ENCODE results near the gene KCNT2. TPM values are rescaled to one million over a fixed set of nuclear protein-coding genes. Genes with fewer than 3 reads are reported as not detected.
A peak's percentile ranks its signal among the peaks of the same experiment; 100 is the strongest.

Gene KCNT2
- total and polyA plus RNA-seq, 4 donors: 11.2 to 43.1 (median 23.3) TPM

- WGBS (ENCODE audit: insufficient coverage): no CpG with 5 or more reads among the region's 1 CpG
- DNase-seq (ENCODE audit: low read depth in 4 of 6, low spot score in 6 of 6): no peak
- Histone ChIP-seq H3K4me3 (ENCODE audit: low read depth, low read length) (no peak overlapping the region), H3K9me3 (ENCODE audit: control insufficient read depth, insufficient read depth, low read length) (peaks cover 1% of the 10 kb centered on the region), H3K27ac (ENCODE audit: low read depth, low read length) (no peak overlapping the region), H3K36me3 (ENCODE audit: control insufficient read depth, insufficient read depth, low read length) (no peaks in the 10 kb centered on the region), H3K4me1 (ENCODE audit: control insufficient read depth, insufficient read depth, low read length) (no peaks in the 10 kb centered on the region), H3K27me3 (ENCODE audit: control insufficient read depth, insufficient read depth, low read length) (no peaks in the 10 kb centered on the region)
Measured at GRCh38 chr1:196415978-196416377, 192.3 kb downstream of the KCNT2 start.

GRCh38 chr1:196412326-196412725, 195.9 kb downstream of the KCNT2 start:
- H3K36me3 ChIP-seq (ENCODE audit: control insufficient read depth, insufficient read depth, low read length): no peaks in the 10 kb centered on the region
- DNase-seq (ENCODE audit: low read depth in 4 of 6, low spot score in 6 of 6): no peak
- H3K27me3 ChIP-seq (ENCODE audit: control insufficient read depth, insufficient read depth, low read length): no peaks in the 10 kb centered on the region
- H3K27ac ChIP-seq (ENCODE audit: low read depth, low read length): no peak overlapping the region
- no peak overlapping the region for H3K4me3 ChIP-seq (ENCODE audit: low read depth, low read length)
- no CpG with 5 or more reads among the region's 2 CpGs for WGBS (ENCODE audit: insufficient coverage)
- H3K9me3 ChIP-seq (ENCODE audit: control insufficient read depth, insufficient read depth, low read length): peaks cover 1% of the 10 kb centered on the region
- no peaks in the 10 kb centered on the region for H3K4me1 ChIP-seq (ENCODE audit: control insufficient read depth, insufficient read depth, low read length)

- Histone ChIP-seq H3K4me3 (ENCODE audit: low read depth, low read length) (no peak overlapping the region), H3K9me3 (ENCODE audit: control insufficient read depth, insufficient read depth, low read length) (peaks cover 1% of the 10 kb centered on the region), H3K27me3 (ENCODE audit: control insufficient read depth, insufficient read depth, low read length) (no peaks in the 10 kb centered on the region), H3K4me1 (ENCODE audit: control insufficient read depth, insufficient read depth, low read length) (no peaks in the 10 kb centered on the region), H3K27ac (ENCODE audit: low read depth, low read length) (no peak overlapping the region), H3K36me3 (ENCODE audit: control insufficient read depth, insufficient read depth, low read length) (no peaks in the 10 kb centered on the region)
- DNase-seq (ENCODE audit: low read depth in 4 of 6, low spot score in 6 of 6): no peak
Measured at GRCh38 chr1:196410768-196411167, 197.5 kb downstream of the KCNT2 start.

- H3K4me1 ChIP-seq (ENCODE audit: control insufficient read depth, insufficient read depth, low read length): no peaks in the 10 kb centered on the region
- H3K36me3 ChIP-seq (ENCODE audit: control insufficient read depth, insufficient read depth, low read length): no peaks in the 10 kb centered on the region
- DNase-seq (ENCODE audit: low read depth in 4 of 6, low spot score in 6 of 6): no peak
- H3K9me3 ChIP-seq (ENCODE audit: control insufficient read depth, insufficient read depth, low read length): peaks cover 1% of the 10 kb centered on the region
- no peak overlapping the region for H3K4me3 ChIP-seq (ENCODE audit: low read depth, low read length)
- WGBS (ENCODE audit: insufficient coverage): no CpG with 5 or more reads among the region's 2 CpGs
- no peaks in the 10 kb centered on the region for H3K27me3 ChIP-seq (ENCODE audit: control insufficient read depth, insufficient read depth, low read length)
- no peak overlapping the region for H3K27ac ChIP-seq (ENCODE audit: low read depth, low read length)
Measured at GRCh38 chr1:196409586-196409985, 198.7 kb downstream of the KCNT2 start.

GRCh38 chr1:196407358-196408051, 200.7 kb downstream of the KCNT2 start:
- Histone ChIP-seq H3K36me3 (ENCODE audit: control insufficient read depth, insufficient read depth, low read length) (no peaks in the 10 kb centered on the region), H3K4me3 (ENCODE audit: low read depth, low read length) (no peak overlapping the region), H3K9me3 (ENCODE audit: control insufficient read depth, insufficient read depth, low read length) (peaks cover 1% of the 10 kb centered on the region), H3K27me3 (ENCODE audit: control insufficient read depth, insufficient read depth, low read length) (no peaks in the 10 kb centered on the region), H3K27ac (ENCODE audit: low read depth, low read length) (no peak overlapping the region), H3K4me1 (ENCODE audit: control insufficient read depth, insufficient read depth, low read length) (no peaks in the 10 kb centered on the region)
- WGBS (ENCODE audit: insufficient coverage): no CpG with 5 or more reads among the region's 2 CpGs
- peak in 1 of 6 donors; percentile 57 for DNase-seq (ENCODE audit: low read depth in 4 of 6, low spot score in 6 of 6)

- Histone ChIP-seq H3K36me3 (ENCODE audit: control insufficient read depth, insufficient read depth, low read length) (no peaks in the 10 kb centered on the region), H3K4me3 (ENCODE audit: low read depth, low read length) (no peak overlapping the region), H3K27ac (ENCODE audit: low read depth, low read length) (peak overlapping the region; percentile 55), H3K27me3 (ENCODE audit: control insufficient read depth, insufficient read depth, low read length) (no peaks in the 10 kb centered on the region), H3K9me3 (ENCODE audit: control insufficient read depth, insufficient read depth, low read length) (no peaks in the 10 kb centered on the region), H3K4me1 (ENCODE audit: control insufficient read depth, insufficient read depth, low read length) (no peaks in the 10 kb centered on the region)
- WGBS (ENCODE audit: insufficient coverage): no CpG with 5 or more reads among the region's 2 CpGs
- no peak for DNase-seq (ENCODE audit: low read depth in 4 of 6, low spot score in 6 of 6)
Measured at GRCh38 chr1:196405839-196406238, 202.4 kb downstream of the KCNT2 start.

GRCh38 chr1:196403803-196404690, 204.2 kb downstream of the KCNT2 start:
- H3K36me3 ChIP-seq (ENCODE audit: control insufficient read depth, insufficient read depth, low read length): no peaks in the 10 kb centered on the region
- 94% methylated on average over 6 of the region's 7 CpGs for WGBS (ENCODE audit: insufficient coverage)
- no peaks in the 10 kb centered on the region for H3K4me1 ChIP-seq (ENCODE audit: control insufficient read depth, insufficient read depth, low read length)
- H3K4me3 ChIP-seq (ENCODE audit: low read depth, low read length): no peak overlapping the region
- no peaks in the 10 kb centered on the region for H3K27me3 ChIP-seq (ENCODE audit: control insufficient read depth, insufficient read depth, low read length)
- no peak for DNase-seq (ENCODE audit: low read depth in 4 of 6, low spot score in 6 of 6)
- H3K9me3 ChIP-seq (ENCODE audit: control insufficient read depth, insufficient read depth, low read length): no peaks in the 10 kb centered on the region
- H3K27ac ChIP-seq (ENCODE audit: low read depth, low read length): no peak overlapping the region

- H3K27ac ChIP-seq (ENCODE audit: low read depth, low read length): no peak overlapping the region
- no peaks in the 10 kb centered on the region for H3K9me3 ChIP-seq (ENCODE audit: control insufficient read depth, insufficient read depth, low read length)
- no peaks in the 10 kb centered on the region for H3K27me3 ChIP-seq (ENCODE audit: control insufficient read depth, insufficient read depth, low read length)
- no peaks in the 10 kb centered on the region for H3K36me3 ChIP-seq (ENCODE audit: control insufficient read depth, insufficient read depth, low read length)
- DNase-seq (ENCODE audit: low read depth in 4 of 6, low spot score in 6 of 6): no peak
- H3K4me3 ChIP-seq (ENCODE audit: low read depth, low read length): no peak overlapping the region
- no peaks in the 10 kb centered on the region for H3K4me1 ChIP-seq (ENCODE audit: control insufficient read depth, insufficient read depth, low read length)
Measured at GRCh38 chr1:196401891-196402290, 206.3 kb downstream of the KCNT2 start.

GRCh38 chr1:196401452-196401833, 206.8 kb downstream of the KCNT2 start:
- H3K36me3 ChIP-seq (ENCODE audit: control insufficient read depth, insufficient read depth, low read length): no peaks in the 10 kb centered on the region
- DNase-seq (ENCODE audit: low read depth in 4 of 6, low spot score in 6 of 6): no peak
- H3K4me3 ChIP-seq (ENCODE audit: low read depth, low read length): no peak overlapping the region
- no peaks in the 10 kb centered on the region for H3K4me1 ChIP-seq (ENCODE audit: control insufficient read depth, insufficient read depth, low read length)
- no peaks in the 10 kb centered on the region for H3K9me3 ChIP-seq (ENCODE audit: control insufficient read depth, insufficient read depth, low read length)
- no peak overlapping the region for H3K27ac ChIP-seq (ENCODE audit: low read depth, low read length)
- no peaks in the 10 kb centered on the region for H3K27me3 ChIP-seq (ENCODE audit: control insufficient read depth, insufficient read depth, low read length)
- no CpG with 5 or more reads among the region's 1 CpG for WGBS (ENCODE audit: insufficient coverage)

All from spinal cord (tissue), 10 donors.